HepG2 (cell line): ENCODE data around the gene CEBPB. TPM values are rescaled to one million over a fixed set of nuclear protein-coding genes. Genes with fewer than 3 reads are reported as not detected.

Source experiments
- AGO1 ChIP-seq: fragments of 200-400 bp; formaldehyde crosslinking; IDR thresholded peaks from 2 replicates; pipeline ENCODE4 v1.6.1; 2017; ENCODE audit warnings: mild to moderate bottlenecking, low read depth, low read length, moderate library complexity; ENCODE audit not compliant: poor library complexity, severe bottlenecking
- BCL3 ChIP-seq: sonication (generic); formaldehyde crosslinking; IDR thresholded peaks from 2 replicates; pipeline ENCODE4 v1.5.1; 2020; ENCODE audit warnings: mild to moderate bottlenecking, missing genetic modification reagents, moderate library complexity
- CBFB ChIP-seq: sonication (generic); formaldehyde crosslinking; IDR thresholded peaks from 2 replicates; pipeline ENCODE4 v1.4.0; 2020; ENCODE audit warnings: missing genetic modification reagents
- EED ChIP-seq: sonication (generic); formaldehyde crosslinking; IDR thresholded peaks from 2 replicates; pipeline ENCODE4 v1.5.0; 2020; ENCODE audit warnings: mild to moderate bottlenecking, missing genetic modification reagents
- GABPB1 ChIP-seq: IDR thresholded peaks from 2 replicates; pipeline ENCODE4 v1.6.1; 2016; ENCODE audit warnings: mild to moderate bottlenecking, missing genetic modification reagents, moderate library complexity, missing compliant biosample characterization
- HMGXB3 ChIP-seq: sonication (generic); formaldehyde crosslinking; IDR thresholded peaks from 2 replicates; pipeline ENCODE4 v1.4.0; 2020; ENCODE audit warnings: missing genetic modification reagents, borderline replicate concordance
- ISX ChIP-seq: sonication (generic); formaldehyde crosslinking; conservative IDR thresholded peaks from 2 replicates; pipeline ENCODE4 v1.5.0; 2020; ENCODE audit warnings: missing genetic modification reagents
- RBFOX2 ChIP-seq: fragments of 200-400 bp; formaldehyde crosslinking; IDR thresholded peaks from 2 replicates; pipeline ENCODE4 v1.6.1; 2017; ENCODE audit warnings: low read depth, mild to moderate bottlenecking, low read length
- TEAD3 ChIP-seq: optimal IDR thresholded peaks from 2 replicates; pipeline ENCODE3; 2016; ENCODE audit warnings: borderline replicate concordance
- ZBTB1 ChIP-seq: sonication (generic); formaldehyde crosslinking; IDR thresholded peaks from 2 replicates; pipeline ENCODE4 v1.4.0; 2020; ENCODE audit warnings: missing genetic modification reagents, borderline replicate concordance
- ZFP37 ChIP-seq: sonication (generic); formaldehyde crosslinking; IDR thresholded peaks from 2 replicates; pipeline ENCODE4 v1.4.0; 2020; ENCODE audit warnings: missing genetic modification reagents, borderline replicate concordance
- ZNF256 ChIP-seq: sonication (generic); formaldehyde crosslinking; conservative IDR thresholded peaks from 2 replicates; pipeline ENCODE4 v1.4.0; 2020; ENCODE audit warnings: missing genetic modification reagents
- ZNF30 ChIP-seq: sonication (generic); formaldehyde crosslinking; IDR thresholded peaks from 2 replicates; pipeline ENCODE4 v1.5.0; 2020; ENCODE audit warnings: mild to moderate bottlenecking, missing genetic modification reagents
- ZNF331 ChIP-seq: sonication (generic); formaldehyde crosslinking; IDR thresholded peaks from 2 replicates; pipeline ENCODE4 v1.4.0; 2020; ENCODE audit warnings: missing genetic modification reagents
- ZNF496 ChIP-seq: sonication (generic); formaldehyde crosslinking; IDR thresholded peaks from 2 replicates; pipeline ENCODE4 v1.8.1; 2023; ENCODE audit warnings: mild to moderate bottlenecking, moderate library complexity, missing genetic modification reagents; ENCODE audit not compliant: insufficient replicate concordance
- ZNF616 ChIP-seq: sonication (generic); formaldehyde crosslinking; IDR thresholded peaks from 2 replicates; pipeline ENCODE4 v1.5.0; 2020; ENCODE audit warnings: low read depth, mild to moderate bottlenecking, missing genetic modification reagents
- ZNF781 ChIP-seq: sonication (generic); formaldehyde crosslinking; IDR thresholded peaks from 2 replicates; pipeline ENCODE4 v1.5.1; 2020; ENCODE audit warnings: borderline replicate concordance, mild to moderate bottlenecking, missing genetic modification reagents; ENCODE audit errors: not compliant biosample characterization
- polyA plus RNA-seq, 8 experiments: library from polyadenylated mRNA; depleted of rRNA in 3 of 8; stranded (reverse) in 7 of 8; unstranded in 1 of 8; fragments of >200 nt; fragmentation: Illumina TruSeq in 4 of 8; extraction: Trizol in 4 of 8; gene quantifications; 2 replicates each; pipeline versions ENCODE4 v1.2.1 to v1.2.3, GENCODE V29; 2011 to 2016; ENCODE audit warnings: low read depth in 4 of 8, missing spikeins in 1 of 8, mixed read lengths in 1 of 8; ENCODE audit not compliant: insufficient read depth in 1 of 8
- total RNA-seq, 5 experiments: library from RNA; depleted of rRNA; stranded (reverse); fragments of >200 nt; fragmentation: Illumina TruSeq; extraction: Trizol; gene quantifications; 2 replicates each; pipeline ENCODE4 v1.2.3, GENCODE V29; 2016; ENCODE audit warnings: low read depth in 1 of 5
- TF ChIP-seq, protein P1 (sequence below): sonication (generic); formaldehyde crosslinking; conservative IDR thresholded peaks from 2 replicates; pipeline ENCODE4 v1.8.1; 2023; ENCODE audit warnings: missing genetic modification reagents
- TF ChIP-seq, protein P2 (sequence below): sonication (generic); formaldehyde crosslinking; IDR thresholded peaks from 2 replicates; pipeline ENCODE4 v1.4.0; 2020; ENCODE audit warnings: mild to moderate bottlenecking, missing genetic modification reagents
- TF ChIP-seq, protein P3 (sequence below): sonication (generic); formaldehyde crosslinking; IDR thresholded peaks from 2 replicates; pipeline ENCODE4 v1.8.0; 2022; ENCODE audit warnings: missing genetic modification reagents, mild to moderate bottlenecking, inconsistent platforms, borderline replicate concordance

The CEBPB gene
- total and polyA plus RNA-seq, 2 of the 13 experiments (the other 11 are each of a cell fraction or from before 2014, with no cell fraction given): 18.5 to 28.2 TPM

DNA sequence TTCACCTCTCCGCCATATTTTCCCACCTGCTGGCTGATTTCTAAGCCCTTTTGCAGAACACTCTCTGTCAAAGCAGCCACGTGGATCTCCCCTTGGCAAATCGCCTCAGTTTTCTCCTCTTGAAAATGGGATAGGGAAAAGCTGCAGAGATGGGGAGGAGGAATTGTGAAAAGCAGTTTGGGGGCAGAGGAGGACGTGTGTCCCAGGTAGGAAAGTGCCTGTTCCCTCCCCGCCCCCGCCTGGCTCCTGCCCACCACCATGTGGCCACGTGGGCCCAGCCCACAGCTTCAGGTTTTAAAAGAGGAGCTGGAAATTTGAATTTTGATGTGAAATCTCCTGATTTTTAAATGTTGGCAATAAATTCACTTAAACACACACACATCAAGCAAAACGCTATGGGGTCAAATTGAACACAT, 3.6 kb upstream of the CEBPB start (continued):
- TF ChIP-seq ZNF781 (CRISPR knock-in tag): no peak
- TF ChIP-seq ZNF616: no peak
- TF ChIP-seq ZNF496 (CRISPR knock-in tag): no peak
- no peak for TF ChIP-seq ISX (CRISPR knock-in tag)
- peak; percentile 45; the same call in 1 of the 2 replicates for TF ChIP-seq RBFOX2
- TF ChIP-seq, protein P1, sequence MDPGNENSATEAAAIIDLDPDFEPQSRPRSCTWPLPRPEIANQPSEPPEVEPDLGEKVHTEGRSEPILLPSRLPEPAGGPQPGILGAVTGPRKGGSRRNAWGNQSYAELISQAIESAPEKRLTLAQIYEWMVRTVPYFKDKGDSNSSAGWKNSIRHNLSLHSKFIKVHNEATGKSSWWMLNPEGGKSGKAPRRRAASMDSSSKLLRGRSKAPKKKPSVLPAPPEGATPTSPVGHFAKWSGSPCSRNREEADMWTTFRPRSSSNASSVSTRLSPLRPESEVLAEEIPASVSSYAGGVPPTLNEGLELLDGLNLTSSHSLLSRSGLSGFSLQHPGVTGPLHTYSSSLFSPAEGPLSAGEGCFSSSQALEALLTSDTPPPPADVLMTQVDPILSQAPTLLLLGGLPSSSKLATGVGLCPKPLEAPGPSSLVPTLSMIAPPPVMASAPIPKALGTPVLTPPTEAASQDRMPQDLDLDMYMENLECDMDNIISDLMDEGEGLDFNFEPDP: no peak
- TF ChIP-seq, protein P2, sequence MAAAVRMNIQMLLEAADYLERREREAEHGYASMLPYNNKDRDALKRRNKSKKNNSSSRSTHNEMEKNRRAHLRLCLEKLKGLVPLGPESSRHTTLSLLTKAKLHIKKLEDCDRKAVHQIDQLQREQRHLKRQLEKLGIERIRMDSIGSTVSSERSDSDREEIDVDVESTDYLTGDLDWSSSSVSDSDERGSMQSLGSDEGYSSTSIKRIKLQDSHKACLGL (CRISPR knock-in tag): no peak; the same call in 1 of the 2 replicates
- TF ChIP-seq BCL3 (CRISPR knock-in tag): no peak
- TF ChIP-seq ZFP37: no peak
- TF ChIP-seq TEAD3: no peak
- TF ChIP-seq ZNF331 (CRISPR knock-in tag): no peak
- no peak for TF ChIP-seq AGO1
- no peak for TF ChIP-seq GABPB1 (CRISPR knock-in tag)
- TF ChIP-seq, protein P3, sequence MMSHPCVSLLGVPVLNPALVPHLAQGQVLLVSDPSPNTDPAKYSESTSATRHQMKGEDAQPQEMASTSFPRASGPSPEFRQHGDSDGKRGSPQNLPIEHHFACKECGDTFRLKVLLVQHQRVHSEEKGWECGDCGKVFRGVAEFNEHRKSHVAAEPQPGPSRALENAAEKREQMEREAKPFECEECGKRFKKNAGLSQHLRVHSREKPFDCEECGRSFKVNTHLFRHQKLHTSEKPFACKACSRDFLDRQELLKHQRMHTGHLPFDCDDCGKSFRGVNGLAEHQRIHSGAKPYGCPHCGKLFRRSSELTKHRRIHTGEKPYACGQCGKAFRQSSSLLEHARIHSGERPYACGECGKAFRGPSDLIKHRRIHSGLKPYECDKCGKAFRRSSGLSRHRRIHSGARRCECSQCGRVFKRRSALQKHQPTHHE (CRISPR knock-in tag): 0 out of 2 replicates have a peak, but pooled peaks have one; percentile 16
- no peak for TF ChIP-seq HMGXB3 (CRISPR knock-in tag)
- TF ChIP-seq ZBTB1: no peak
- TF ChIP-seq CBFB (CRISPR knock-in tag): no peak
- no peak; the same call in 1 of the 2 replicates for TF ChIP-seq EED
- TF ChIP-seq ZNF30 (CRISPR knock-in tag): no peak
- TF ChIP-seq ZNF256 (CRISPR knock-in tag): no peak
